Neuronal stem cell (in vitro differentiated cells): ENCODE measurements around the gene TTC28.

Source experiments
- DNase-seq: peaks from one replicate; pipeline ENCODE4 v3.0.0-alpha.2; 2013; ENCODE audit warnings: low spot score
- H2AFZ ChIP-seq: one replicate; pipeline ENCODE4 v1.6.1; 2013; ENCODE audit warnings: mild to moderate bottlenecking, low read length, inconsistent platforms
- H2AK5ac ChIP-seq: 2 replicates; pipeline ENCODE4 v1.6.1; 2013; ENCODE audit warnings: low read depth, mild to moderate bottlenecking, inconsistent platforms, low read length, moderate library complexity, mixed read lengths
- H2BK120ac ChIP-seq: 2 replicates; pipeline ENCODE4 v1.6.1; 2013; ENCODE audit warnings: low read depth, mild to moderate bottlenecking, inconsistent platforms, low read length, moderate library complexity, mixed read lengths
- H2BK12ac ChIP-seq: one replicate; pipeline ENCODE4 v1.6.1; 2013; ENCODE audit warnings: low read length, inconsistent platforms
- H2BK15ac ChIP-seq: 2 replicates; pipeline ENCODE4 v1.6.1; 2013; ENCODE audit warnings: mild to moderate bottlenecking, low read length, inconsistent platforms, mixed read lengths
- H2BK5ac ChIP-seq: one replicate; pipeline ENCODE4 v1.6.1; 2013; ENCODE audit warnings: inconsistent platforms, mild to moderate bottlenecking, low read length, moderate library complexity
- H3K14ac ChIP-seq: one replicate; pipeline ENCODE4 v1.6.1; 2013; ENCODE audit warnings: low read length, inconsistent platforms
- H3K18ac ChIP-seq: 2 replicates; pipeline ENCODE4 v1.6.1; 2013; ENCODE audit warnings: low read length, inconsistent platforms
- H3K23ac ChIP-seq: 2 replicates; pipeline ENCODE4 v1.6.1; 2013; ENCODE audit warnings: low read depth, mild to moderate bottlenecking, mixed read lengths, low read length, inconsistent platforms; ENCODE audit not compliant: poor library complexity
- H3K27ac ChIP-seq: replicated peaks from 3 replicates; pipeline ENCODE4 v1.5.1; 2013; ENCODE audit warnings: low read length, inconsistent platforms
- H3K27me3 ChIP-seq, 3 experiments: 2 replicates each; pipeline ENCODE4 v1.6.1; 2013; ENCODE audit warnings: low read length in 3 of 3, mild to moderate bottlenecking in 2 of 3, inconsistent platforms in 1 of 3, low read depth in 1 of 3, mixed read lengths in 1 of 3, moderate library complexity in 1 of 3; ENCODE audit not compliant: control insufficient read depth in 3 of 3, insufficient read depth in 3 of 3
- H3K36me3 ChIP-seq, 2 donors: replicated peaks in 1 of 2; 2 replicates each; pipeline ENCODE4 v1.6.1; 2013; ENCODE audit warnings: low read length in 2 of 2; ENCODE audit not compliant: control insufficient read depth in 2 of 2, insufficient read depth in 2 of 2
- H3K4ac ChIP-seq: 2 replicates; pipeline ENCODE4 v1.6.1; 2013; ENCODE audit warnings: inconsistent platforms, mild to moderate bottlenecking, low read length, moderate library complexity
- H3K4me1 ChIP-seq, 2 donors: 1 replicate in 1 of 2; 2 replicates in 1 of 2; pipeline ENCODE4 v1.6.1; 2013; ENCODE audit warnings: low read length in 2 of 2, low read depth in 1 of 2; ENCODE audit not compliant: control insufficient read depth in 2 of 2, insufficient read depth in 1 of 2
- H3K4me2 ChIP-seq: one replicate; pipeline ENCODE4 v1.6.1; 2013; ENCODE audit warnings: mild to moderate bottlenecking, low read length, inconsistent platforms; ENCODE audit not compliant: insufficient read depth, poor library complexity, severe bottlenecking
- H3K4me3 ChIP-seq, 2 donors: 2 replicates each; pipeline ENCODE4 v1.5.1; 2013; ENCODE audit warnings: low read length in 2 of 2, mild to moderate bottlenecking in 2 of 2, inconsistent platforms in 1 of 2, moderate library complexity in 1 of 2
- H3K79me1 ChIP-seq: one replicate; pipeline ENCODE4 v1.6.1; 2013; ENCODE audit warnings: low read depth, mild to moderate bottlenecking, inconsistent platforms, low read length, moderate library complexity
- H3K9ac ChIP-seq: one replicate; pipeline ENCODE4 v1.6.1; 2013; ENCODE audit warnings: mild to moderate bottlenecking, low read depth, low read length, inconsistent platforms; ENCODE audit not compliant: poor library complexity
- H3K9me3 ChIP-seq, 2 donors: replicated peaks in 1 of 2; 2 replicates each; pipeline versions ENCODE3 to v1.6.1; 2013; ENCODE audit warnings: low read length in 2 of 2, mild to moderate bottlenecking in 2 of 2, inconsistent platforms in 1 of 2, low read depth in 1 of 2, mixed read lengths in 1 of 2, moderate library complexity in 1 of 2; ENCODE audit not compliant: control insufficient read depth in 2 of 2, insufficient read depth in 1 of 2
- H4K8ac ChIP-seq: one replicate; pipeline ENCODE4 v1.6.1; 2013; ENCODE audit warnings: low read depth, mild to moderate bottlenecking, inconsistent platforms, low read length, moderate library complexity
- H4K91ac ChIP-seq: one replicate; pipeline ENCODE4 v1.6.1; 2013; ENCODE audit warnings: low read length, low read depth, mild to moderate bottlenecking, inconsistent platforms; ENCODE audit not compliant: poor library complexity
- WGBS, 2 donors: extraction: QIAGEN DNeasy Blood & Tissue Kit; methylation state at CpG; one replicate each; pipeline ENCODE4 v1.1.7; 2013; ENCODE audit warnings: missing lambda C conversion rate in 2 of 2, mixed read lengths in 1 of 2; ENCODE audit not compliant: insufficient read length in 2 of 2, insufficient replicate concordance in 1 of 2; ENCODE audit errors: extremely low coverage in 2 of 2; 5-methylcytosine and 5-hydroxymethylcytosine counted together

Gene TTC28

GRCh38 chr22:28051091-28051786 is 628.4 kb downstream of the TTC28 start:
- Histone ChIP-seq H3K4me2 (no peak overlapping the region), H3K27ac (no peak overlapping the region)
- no CpG with 5 or more reads among the region's 7 CpGs for WGBS, 2 donors

GRCh38 chr22:28048529-28048928 is 631.1 kb downstream of the TTC28 start:
- Histone ChIP-seq H2AFZ (no peak overlapping the region), H2BK15ac (no peak overlapping the region), H2BK5ac (no peak overlapping the region), H3K79me1 (peaks cover 1% of the 10 kb centered on the region), H3K4me2 (no peak overlapping the region), H4K8ac (no peak overlapping the region), H3K4ac (no peak overlapping the region), H3K36me3 (peaks cover 1 to 11% of the 10 kb centered on the region in 2 donors), H3K9me3 (no peaks in the 10 kb centered on the region), H3K9ac (no peak overlapping the region), H3K23ac (no peak overlapping the region), H3K4me1 (peaks cover 7 to 15% of the 10 kb centered on the region in 2 donors), H3K14ac (no peak overlapping the region), H2BK120ac (no peak overlapping the region), H3K18ac (no peak overlapping the region), H3K4me3 (peak overlapping the region in 1 of 2 donors; percentile 1), H3K27ac (no peak overlapping the region), H4K91ac (no peak overlapping the region), H3K27me3 (no peaks in the 10 kb centered on the region), H2AK5ac (no peak overlapping the region), H2BK12ac (no peak overlapping the region)
- WGBS, 2 donors = no CpG with 5 or more reads among the region's 2 CpGs
- DNase-seq = no peak

More at GRCh38 chr22:28051091-28051786, 628.4 kb downstream of the TTC28 start:
- no peak overlapping the region for H4K91ac ChIP-seq
- H3K36me3 ChIP-seq = peaks cover 1 to 11% of the 10 kb centered on the region in 2 donors
- H3K9ac ChIP-seq = no peak overlapping the region
- H3K9me3 ChIP-seq = no peaks in the 10 kb centered on the region
- H3K18ac ChIP-seq = no peak overlapping the region
- H2BK120ac ChIP-seq = no peak overlapping the region
- H2BK15ac ChIP-seq = no peak overlapping the region
- no peak overlapping the region for H2AK5ac ChIP-seq
- H3K23ac ChIP-seq = no peak overlapping the region
- H3K79me1 ChIP-seq = peaks cover 1% of the 10 kb centered on the region
- peaks cover 0 to 2% (median 0%) of the 10 kb centered on the region in 3 experiments for H3K27me3 ChIP-seq
- no peak overlapping the region for H2BK5ac ChIP-seq
- no peak overlapping the region for H3K4ac ChIP-seq
- peaks cover 7 to 15% of the 10 kb centered on the region in 2 donors for H3K4me1 ChIP-seq
- H4K8ac ChIP-seq = no peak overlapping the region
- H2BK12ac ChIP-seq = no peak overlapping the region
- no peak overlapping the region for H3K14ac ChIP-seq
- DNase-seq = no peak
- H2AFZ ChIP-seq = no peak overlapping the region
- H3K4me3 ChIP-seq = no peak overlapping the region

GRCh38 chr22:28047740-28048139 is 631.9 kb downstream of the TTC28 start:
- H2BK15ac ChIP-seq = no peak overlapping the region
- no peak overlapping the region for H3K4me3 ChIP-seq
- no peak overlapping the region for H3K27ac ChIP-seq
- H3K9ac ChIP-seq = no peak overlapping the region
- H3K4me2 ChIP-seq = no peak overlapping the region
- no peaks in the 10 kb centered on the region for H3K27me3 ChIP-seq
- peaks cover 1 to 11% of the 10 kb centered on the region in 2 donors for H3K36me3 ChIP-seq
- no peak overlapping the region for H4K8ac ChIP-seq
- H3K9me3 ChIP-seq = no peaks in the 10 kb centered on the region
- no peak overlapping the region for H2BK5ac ChIP-seq
- no peak overlapping the region for H3K23ac ChIP-seq
- H4K91ac ChIP-seq = no peak overlapping the region
- H3K14ac ChIP-seq = no peak overlapping the region
- peaks cover 3 to 9% of the 10 kb centered on the region in 2 donors for H3K4me1 ChIP-seq
- no peak overlapping the region for H3K18ac ChIP-seq
- DNase-seq = no peak
- H3K4ac ChIP-seq = no peak overlapping the region
- no CpG with 5 or more reads among the region's 1 CpG for WGBS, 2 donors
- no peak overlapping the region for H2BK12ac ChIP-seq
- no peak overlapping the region for H2AK5ac ChIP-seq
- no peak overlapping the region for H2BK120ac ChIP-seq
- H2AFZ ChIP-seq = no peak overlapping the region
- peaks cover 1% of the 10 kb centered on the region for H3K79me1 ChIP-seq

GRCh38 chr22:28046100-28046499 is 633.5 kb downstream of the TTC28 start:
- Histone ChIP-seq H3K18ac (no peak overlapping the region), H2BK15ac (no peak overlapping the region), H4K91ac (no peak overlapping the region), H2BK12ac (no peak overlapping the region), H3K9me3 (no peaks in the 10 kb centered on the region), H3K4me3 (no peak overlapping the region), H3K4me2 (no peak overlapping the region), H3K4ac (no peak overlapping the region), H3K79me1 (peaks cover 1% of the 10 kb centered on the region), H3K36me3 (peaks cover 1 to 11% of the 10 kb centered on the region in 2 donors), H3K27ac (no peak overlapping the region), H3K14ac (no peak overlapping the region), H2AFZ (no peak overlapping the region), H4K8ac (no peak overlapping the region), H3K23ac (no peak overlapping the region), H3K9ac (no peak overlapping the region), H2BK120ac (no peak overlapping the region), H3K4me1 (no peaks in the 10 kb centered on the region), H3K27me3 (no peaks in the 10 kb centered on the region), H2BK5ac (no peak overlapping the region), H2AK5ac (no peak overlapping the region)
- DNase-seq = no peak
